Measurements from ENCODE around the gene MTG2. TPM values are rescaled to one million over a fixed set of nuclear protein-coding genes. Genes with fewer than 3 reads are reported as not detected.

MTG2 gene
- total and polyA plus RNA-seq, 10 of the 15 experiments (the other 5 are each of a cell fraction or from before 2014, with no cell fraction given) = 6.2 to 52.4 (median 34.3) TPM

GRCh38 chr20:62235777-62236157, 52.9 kb downstream of the MTG2 start (continued):
- TF ChIP-seq SIX5 (IDR thresholded peaks at IDR 0.05; ENCODE audit: low read depth, low read length, severe bottlenecking) = no peak
- TF ChIP-seq PAX8 (IDR thresholded peaks at IDR 0.05) = no peak
- TF ChIP-seq ZBTB40 (IDR thresholded peaks at IDR 0.05; ENCODE audit: borderline replicate concordance) = no peak

- Histone ChIP-seq H3K9me3 (replicated peaks; ENCODE audit: control insufficient read depth, insufficient read depth, low read length) (no peaks in the 10 kb centered on the region; the same call in 2 of the 3 replicates), H3K36me3 (ENCODE audit: control insufficient read depth in 2 of 2, insufficient read depth in 2 of 2, low read length in 1 of 2) (no peaks in the 10 kb centered on the region), H3K27me3 (replicated peaks in 1 of 2; ENCODE audit: control insufficient read depth in 2 of 2, insufficient read depth in 2 of 2, low read length in 1 of 2) (no peaks in the 10 kb centered on the region), H4K20me1 (ENCODE audit: control insufficient read depth, insufficient read depth) (no peaks in the 10 kb centered on the region), H3K27ac (ENCODE audit: control insufficient read depth, insufficient read depth) (no peak overlapping the region), H2AFZ (ENCODE audit: control insufficient read depth, low read depth, low read length) (no peak overlapping the region), H3K4me2 (ENCODE audit: control insufficient read depth, insufficient read depth) (no peak overlapping the region), H3K4me3 (no peak overlapping the region), H3K4me1 (ENCODE audit: control insufficient read depth, insufficient read depth, low read length) (peaks cover 12% of the 10 kb centered on the region), H3K79me2 (ENCODE audit: control insufficient read depth, insufficient read depth, low read length) (peaks cover 18% of the 10 kb centered on the region), H3K9ac (ENCODE audit: control insufficient read depth, insufficient read depth, low read length) (no peak overlapping the region)
- DNase-seq (ENCODE audit: low read depth, low spot score) = no peak
- in situ Hi-C loops (cut with MboI) (no loop called here), intact Hi-C loops (cut with micrococcal nuclease; ENCODE audit: unreplicated experiment) (no loop called here)
- POLR2A ChIA-PET = no interaction called here
- no peak for ATAC-seq
- FAIRE-seq = no peak
- CTCF ChIA-PET = no interaction called here
- SMC1A ChIA-PET (ENCODE audit: uncharacterized antibody, unreplicated experiment) = no interaction called here
- 20% methylated on average over 6 of the region's 6 CpGs for WGBS (ENCODE audit: insufficient coverage, insufficient replicate concordance, low lambda C conversion rate, missing lambda C conversion rate)
- RAD21 ChIA-PET (ENCODE audit: unreplicated experiment) = no interaction called here
- TF ChIP-seq CHD2 (IDR thresholded peaks at IDR 0.05; ENCODE audit: borderline replicate concordance, low read depth, low read length) (no peak), MEF2A (IDR thresholded peaks at IDR 0.05; ENCODE audit: insufficient read depth, low read depth, low read length) (no peak), MTA2 (IDR thresholded peaks at IDR 0.05; ENCODE audit: low read depth) (no peak), CHD4 (IDR thresholded peaks at IDR 0.05) (no peak), NR2C2 (IDR thresholded peaks at IDR 0.05; ENCODE audit: borderline replicate concordance, control insufficient read depth, insufficient read length, low read depth) (no peak), SP1 (IDR thresholded peaks at IDR 0.05; ENCODE audit: low read depth, low read length) (no peak), ZNF24 (IDR thresholded peaks at IDR 0.05) (no peak), KLF5 (IDR thresholded peaks at IDR 0.05; ENCODE audit: partially characterized antibody) (no peak), DPF2 (IDR thresholded peaks at IDR 0.05) (no peak)
- BruUV-seq (replicated peaks) = no TSS peak
Observed at GRCh38 chr20:62236200-62236599, 53.4 kb downstream of the MTG2 start.

Measured in GM12878 (cell line).